DOHH2 (cell line): ENCODE measurements around the gene GATAD2B.

Experiments
- EZH2phosphoT487 ChIP-seq: fragments of 200-600 bp; sonication (generic); IDR thresholded peaks from 2 replicates; pipeline ENCODE4 v1.6.1; 2017; ENCODE audit warnings: borderline replicate concordance, mild to moderate bottlenecking, antibody characterized with exemption, low read length, moderate library complexity, mixed read lengths
- TF ChIP-seq, protein P1 (sequence below): fragments of 200-600 bp; sonication (generic); IDR thresholded peaks from one replicate; pipeline ENCODE4 v1.5.1; 2014; ENCODE audit warnings: antibody characterized with exemption, mild to moderate bottlenecking, low read depth, low read length; ENCODE audit not compliant: poor library complexity, severe bottlenecking

DNA sequence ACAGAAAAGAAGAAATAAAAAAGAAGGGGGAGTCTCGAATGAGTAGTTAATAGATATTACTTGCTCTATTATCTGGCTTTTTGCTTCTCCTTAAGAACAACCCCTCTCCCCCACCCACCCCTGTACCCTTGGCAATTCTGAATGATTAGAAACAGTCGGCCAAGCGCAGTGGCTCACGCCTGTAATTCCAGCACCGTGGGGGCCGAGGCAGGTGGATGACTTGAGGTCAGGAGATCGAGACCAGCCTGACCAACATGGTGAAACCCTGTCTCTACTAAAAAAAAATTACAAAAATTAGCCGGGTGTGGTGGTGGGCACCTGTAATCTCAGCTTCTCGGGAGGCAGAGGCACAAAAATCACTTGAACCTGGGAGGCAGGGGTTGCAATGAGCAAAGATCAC, 42.7 kb downstream of the GATAD2B start:
- TF ChIP-seq, protein P1, sequence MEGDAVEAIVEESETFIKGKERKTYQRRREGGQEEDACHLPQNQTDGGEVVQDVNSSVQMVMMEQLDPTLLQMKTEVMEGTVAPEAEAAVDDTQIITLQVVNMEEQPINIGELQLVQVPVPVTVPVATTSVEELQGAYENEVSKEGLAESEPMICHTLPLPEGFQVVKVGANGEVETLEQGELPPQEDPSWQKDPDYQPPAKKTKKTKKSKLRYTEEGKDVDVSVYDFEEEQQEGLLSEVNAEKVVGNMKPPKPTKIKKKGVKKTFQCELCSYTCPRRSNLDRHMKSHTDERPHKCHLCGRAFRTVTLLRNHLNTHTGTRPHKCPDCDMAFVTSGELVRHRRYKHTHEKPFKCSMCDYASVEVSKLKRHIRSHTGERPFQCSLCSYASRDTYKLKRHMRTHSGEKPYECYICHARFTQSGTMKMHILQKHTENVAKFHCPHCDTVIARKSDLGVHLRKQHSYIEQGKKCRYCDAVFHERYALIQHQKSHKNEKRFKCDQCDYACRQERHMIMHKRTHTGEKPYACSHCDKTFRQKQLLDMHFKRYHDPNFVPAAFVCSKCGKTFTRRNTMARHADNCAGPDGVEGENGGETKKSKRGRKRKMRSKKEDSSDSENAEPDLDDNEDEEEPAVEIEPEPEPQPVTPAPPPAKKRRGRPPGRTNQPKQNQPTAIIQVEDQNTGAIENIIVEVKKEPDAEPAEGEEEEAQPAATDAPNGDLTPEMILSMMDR: no peak
- no peak for TF ChIP-seq EZH2phosphoT487
